GM12865 (cell line): ENCODE measurements around the gene FKBP14.

ENCODE experiments used
- DNase-seq: peaks from one replicate; pipeline ENCODE4 v3.0.0; 2010; ENCODE audit warnings: low read depth
- H3K4me3 ChIP-seq: 2 replicates; pipeline ENCODE4 v1.5.1; 2011; ENCODE audit warnings: mild to moderate bottlenecking, low read depth, low read length, control low read depth
- CTCF ChIP-seq: IDR thresholded peaks from 2 replicates; pipeline ENCODE4 v1.5.1; 2011; ENCODE audit warnings: low read length, control low read depth, low read depth, inconsistent platforms; ENCODE audit not compliant: insufficient read depth; ENCODE audit errors: missing control alignments

The FKBP14 gene

GRCh38 chr7:30018451-30018850 is 8.1 kb downstream of the FKBP14 start:
- TF ChIP-seq CTCF = no peak
- no peak overlapping the region for H3K4me3 ChIP-seq
- no peak for DNase-seq

GRCh38 chr7:30012757-30013156 is 13.7 kb downstream of the FKBP14 start:
- DNase-seq = no peak

GRCh38 chr7:30010021-30010420 is 16.5 kb downstream of the FKBP14 start:
- no peak for DNase-seq
- TF ChIP-seq CTCF = no peak
- no peak overlapping the region for H3K4me3 ChIP-seq

More at GRCh38 chr7:30012757-30013156, 13.7 kb downstream of the FKBP14 start:
- no peak for TF ChIP-seq CTCF
- no peak overlapping the region for H3K4me3 ChIP-seq

- no peak for DNase-seq
- no peak for TF ChIP-seq CTCF
- no peak overlapping the region for H3K4me3 ChIP-seq
Observed at GRCh38 chr7:30005464-30005863, 21.0 kb downstream of the FKBP14 start.

- TF ChIP-seq CTCF = no peak
- H3K4me3 ChIP-seq = no peak overlapping the region
- no peak for DNase-seq
Observed at GRCh38 chr7:30003098-30003497, 23.4 kb downstream of the FKBP14 start.

GRCh38 chr7:30001998-30002397 is 24.5 kb downstream of the FKBP14 start:
- H3K4me3 ChIP-seq = no peak overlapping the region
- TF ChIP-seq CTCF = no peak
- no peak for DNase-seq

GRCh38 chr7:29998489-29998888 is 28.0 kb downstream of the FKBP14 start:
- no peak for TF ChIP-seq CTCF
- H3K4me3 ChIP-seq = no peak overlapping the region
- no peak for DNase-seq
